Mucosa of descending colon (tissue), 3 donors: Measurements from ENCODE around the gene PBX3. TPM values are rescaled to one million over a fixed set of nuclear protein-coding genes. Genes with fewer than 3 reads are reported as not detected.
"Not testable (repeated sequence)": the region's sequence is repeated elsewhere in the genome, so short reads cannot be mapped to it uniquely, and the experiment has no call there.

Source experiments
- ATAC-seq: fragments of 200-7000 bp; cut with Tn5 transposase; one replicate; pipeline ENCODE4 v1.9.1; 2020; ENCODE audit warnings: mild to moderate bottlenecking, moderate library complexity
- DNase-seq, 3 donors: peaks; one replicate each; pipeline ENCODE4 v3.0.0-alpha.2; 2020
- H3K36me3 ChIP-seq: fragments of 200-600 bp; one replicate; pipeline ENCODE4 v1.8.0; 2021; ENCODE audit warnings: low read depth, mild to moderate bottlenecking
- H3K4me1 ChIP-seq: fragments of 200-600 bp; one replicate; pipeline ENCODE4 v1.8.0; 2021; ENCODE audit warnings: low read depth, mild to moderate bottlenecking
- H3K4me3 ChIP-seq: fragments of 200-600 bp; one replicate; pipeline ENCODE4 v1.8.0; 2021; ENCODE audit warnings: mild to moderate bottlenecking
- H3K9me3 ChIP-seq: fragments of 200-600 bp; one replicate; pipeline ENCODE4 v1.8.0; 2021; ENCODE audit warnings: mild to moderate bottlenecking
- CTCF ChIP-seq: fragments of 200-600 bp; IDR thresholded peaks from one replicate; pipeline ENCODE4 v1.8.0; 2022; ENCODE audit warnings: antibody characterized with exemption, mild to moderate bottlenecking
- intact Hi-C, 2 donors: fragments of 100-400 bp; cut with DNase I in 1 of 2; cut with micrococcal nuclease in 1 of 2; formaldehyde crosslinking; loops; one replicate each; pipeline versions ENCODE4 v1.11.0 to v1.11.1; 2022; cut with DNase I, micrococcal nuclease
- total RNA-seq, 3 donors: library from RNA; stranded (reverse); fragmentation: NEBNext Ultra II Directional in 2 of 3; extraction: Animal tissue kit (Norgen Biotek cat#: 25700) in 2 of 3; gene quantifications; one replicate each; pipeline versions ENCODE4 v1.2.1 to v1.2.4, GENCODE V29; 2021 to 2023
- donor health status: DM: no; HTN: no; CAD: no; lungs with moderate emphysema.
- donor health status: DM: no; HTN: no; CAD: no.
- donor health status: DM: no; HTN: yes; CAD: no.

Gene PBX3
- total RNA-seq, 3 donors from 2014 or later: 11.7 to 71.7 (median 17.4) TPM

DNA sequence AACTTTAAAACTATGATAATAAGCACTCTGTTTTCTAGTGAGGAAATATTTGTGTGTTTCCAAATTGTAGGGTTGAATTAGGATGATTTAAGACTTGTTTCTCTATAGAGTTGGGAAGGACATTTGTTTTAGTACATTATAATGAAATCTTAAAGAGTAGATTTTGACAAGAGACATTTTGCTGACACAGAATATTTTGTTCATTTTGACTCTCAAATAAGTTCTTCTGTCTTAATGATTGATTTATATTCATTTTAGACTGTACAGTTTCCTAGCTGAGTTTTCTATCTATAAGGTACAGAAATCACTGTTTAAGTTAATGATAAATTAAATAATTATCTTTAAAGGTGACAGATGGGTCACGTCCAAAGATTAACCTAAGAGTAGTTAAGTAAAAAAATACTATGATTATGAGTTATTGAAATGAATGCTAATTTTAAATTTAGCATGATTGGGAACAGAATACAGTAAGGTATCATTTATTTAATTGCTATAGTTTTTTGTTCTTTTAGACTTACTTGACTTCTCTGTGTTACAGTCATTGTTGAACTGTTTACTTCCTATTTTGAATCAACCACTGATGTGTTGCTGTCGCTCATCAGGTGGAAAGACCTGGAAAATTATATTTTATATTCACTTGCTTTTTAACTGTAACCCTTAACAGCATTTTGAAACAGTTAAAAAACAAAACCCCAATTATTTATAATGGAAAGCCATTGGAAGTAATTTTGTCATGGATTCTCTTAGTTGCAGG is 19.5 kb downstream of the PBX3 start:
- H3K9me3 ChIP-seq: no peaks in the 10 kb centered on the region
- no peaks in the 10 kb centered on the region for H3K4me1 ChIP-seq
- no peaks in the 10 kb centered on the region for H3K36me3 ChIP-seq
- no peak for TF ChIP-seq CTCF
- DNase-seq (no peak), ATAC-seq (no peak)
- intact Hi-C loops: no loop called here
- no peak overlapping the region for H3K4me3 ChIP-seq

DNA sequence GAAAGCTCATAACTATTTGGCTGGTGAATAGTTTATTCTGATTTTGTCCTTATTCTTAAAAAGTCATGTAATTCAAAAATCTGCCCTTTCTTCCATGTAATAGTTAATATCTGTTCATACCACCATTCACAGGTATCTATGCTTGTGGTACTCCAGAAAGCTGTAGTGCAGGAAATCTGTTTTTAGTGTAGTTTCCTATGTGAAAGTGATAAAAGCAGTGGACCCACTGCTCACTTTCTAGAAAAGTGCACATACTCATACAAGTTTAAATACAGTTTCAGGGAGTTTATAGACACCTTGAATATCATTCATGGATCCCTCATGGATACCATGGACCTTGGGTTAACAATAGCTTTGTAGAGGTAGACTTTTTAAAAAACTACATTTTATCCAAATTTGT is 20.2 kb downstream of the PBX3 start:
- Histone ChIP-seq H3K9me3 (no peaks in the 10 kb centered on the region), H3K4me1 (no peaks in the 10 kb centered on the region), H3K36me3 (no peaks in the 10 kb centered on the region), H3K4me3 (no peak overlapping the region)
- intact Hi-C loops: no loop called here
- DNase-seq (no peak), ATAC-seq (no peak)
- TF ChIP-seq CTCF: no peak

DNA sequence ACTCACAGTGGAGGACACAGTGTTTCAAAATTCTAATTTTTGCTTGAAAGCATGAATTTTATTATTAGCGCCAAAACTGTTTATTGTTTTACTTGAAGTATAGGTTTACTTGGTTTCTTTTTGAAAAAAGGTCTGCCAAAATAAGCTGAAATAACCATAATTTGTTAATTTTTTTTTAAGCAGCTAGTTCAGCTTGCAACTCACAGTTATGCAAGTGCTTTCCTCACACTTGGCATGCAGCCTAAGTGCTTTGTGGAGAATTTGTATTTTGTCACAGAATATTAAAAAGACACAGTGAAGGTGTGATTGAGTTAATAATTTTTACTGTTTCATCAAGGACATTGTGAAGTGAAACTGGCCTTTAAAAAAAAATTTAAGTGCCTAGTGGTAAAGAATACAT is 21.6 kb downstream of the PBX3 start:
- intact Hi-C loops: no loop called here
- ATAC-seq: no peak
- Histone ChIP-seq H3K9me3 (no peaks in the 10 kb centered on the region), H3K4me1 (no peaks in the 10 kb centered on the region), H3K4me3 (no peak overlapping the region), H3K36me3 (no peaks in the 10 kb centered on the region)
- no peak for DNase-seq
- no peak for TF ChIP-seq CTCF

- no peak for TF ChIP-seq CTCF
- no peaks in the 10 kb centered on the region for H3K9me3 ChIP-seq
- intact Hi-C loops: no loop called here
- H3K4me1 ChIP-seq: no peaks in the 10 kb centered on the region
- no peak for DNase-seq
- no peak for ATAC-seq
- no peak overlapping the region for H3K4me3 ChIP-seq
- H3K36me3 ChIP-seq: no peaks in the 10 kb centered on the region
These were observed 23.9 kb downstream of the PBX3 start for GRCh38 chr9:125771037-125771436.

DNA sequence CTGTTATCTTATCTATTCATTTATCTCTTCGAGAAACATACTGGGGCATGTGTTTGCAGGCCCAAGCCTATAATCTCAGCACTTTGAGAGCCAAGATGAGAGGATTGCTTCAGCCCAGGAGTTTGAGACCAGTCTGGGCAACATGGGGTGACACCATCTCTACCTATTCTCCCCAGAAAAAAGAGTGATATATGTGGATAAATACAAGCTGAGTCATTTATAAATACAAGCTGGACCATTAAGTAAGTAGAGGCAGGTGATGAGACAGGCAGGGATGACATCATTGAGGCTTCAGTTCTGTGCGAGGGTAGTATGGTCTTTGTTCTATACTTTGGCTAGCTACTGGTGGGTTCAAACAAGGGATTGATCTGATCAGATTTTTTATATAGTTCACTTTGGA is 25.6 kb downstream of the PBX3 start:
- ATAC-seq (no peak), DNase-seq (no peak)
- Histone ChIP-seq H3K4me1 (no peaks in the 10 kb centered on the region), H3K4me3 (no peak overlapping the region), H3K36me3 (no peaks in the 10 kb centered on the region), H3K9me3 (no peaks in the 10 kb centered on the region)
- intact Hi-C loops: no loop called here
- TF ChIP-seq CTCF: no peak

- intact Hi-C loops: no loop called here
- no peak for DNase-seq
- Histone ChIP-seq H3K4me1 (no peaks in the 10 kb centered on the region), H3K4me3 (no peak overlapping the region), H3K36me3 (no peaks in the 10 kb centered on the region), H3K9me3 (no peaks in the 10 kb centered on the region)
- no peak for ATAC-seq
- TF ChIP-seq CTCF: no peak
These were observed 26.9 kb downstream of the PBX3 start for GRCh38 chr9:125774106-125774505.

DNA sequence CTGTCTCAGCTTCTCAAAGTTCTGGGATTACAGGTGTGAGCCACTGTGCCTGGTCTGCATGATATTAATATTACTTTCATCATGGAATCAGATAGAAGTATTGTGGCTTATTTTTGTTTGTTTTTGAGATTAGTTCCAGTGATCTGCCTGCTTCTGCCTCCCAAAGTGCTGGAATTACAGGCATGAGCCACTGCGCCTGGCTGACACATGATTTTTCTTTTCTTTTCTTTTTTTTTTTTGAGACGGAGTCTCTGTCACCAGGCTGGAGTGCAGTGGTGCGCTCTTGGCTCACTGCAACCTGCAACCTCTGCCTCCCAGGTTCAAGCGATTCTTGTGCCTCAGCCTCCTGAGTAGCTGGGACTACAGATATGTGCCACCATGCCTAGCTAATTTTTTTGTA is 29.6 kb downstream of the PBX3 start:
- H3K9me3 ChIP-seq, H3K4me3 ChIP-seq, H3K4me1 ChIP-seq, DNase-seq, H3K36me3 ChIP-seq, intact Hi-C loops, ATAC-seq: not testable (repeated sequence)

DNA sequence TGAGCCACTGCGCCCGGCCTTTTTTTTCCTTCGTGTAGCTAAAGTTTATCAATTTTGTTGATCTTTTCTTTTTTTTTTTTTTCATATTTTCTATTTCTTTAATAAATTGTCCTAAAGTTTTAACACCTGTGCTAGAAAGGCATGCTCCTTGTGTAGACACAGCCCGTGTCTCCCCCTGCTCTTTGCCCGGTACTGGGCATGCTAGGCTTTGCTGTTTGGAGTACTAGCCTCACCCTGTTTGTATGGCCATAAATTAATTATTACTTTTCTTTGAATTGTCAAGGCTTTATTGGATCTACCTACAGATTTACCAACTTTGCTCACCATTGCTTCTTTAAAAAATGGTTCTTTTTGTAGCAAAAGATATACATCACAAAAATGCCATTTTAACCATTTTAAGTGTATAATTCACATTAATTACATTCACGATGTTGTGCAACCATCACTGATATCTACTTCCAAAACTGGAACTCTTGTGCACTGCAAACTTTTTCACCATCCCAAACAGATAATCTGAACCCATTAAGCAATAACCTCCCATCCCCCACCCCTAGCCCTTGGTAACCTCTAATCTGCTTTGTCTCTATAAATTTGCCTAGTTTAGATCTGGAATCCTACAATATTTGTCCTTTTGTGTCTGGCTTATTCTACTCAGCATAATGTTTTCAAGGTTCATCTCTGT is 31.5 kb downstream of the PBX3 start:
- H3K36me3 ChIP-seq, DNase-seq, H3K9me3 ChIP-seq, intact Hi-C loops, H3K4me3 ChIP-seq, H3K4me1 ChIP-seq, ATAC-seq: not testable (repeated sequence)
